ENCODE results near the gene DHX32.

The DHX32 gene

GRCh38 chr10:125817337-125817946 is 63.6 kb downstream of the DHX32 start:
- peaks cover 9% of the 10 kb centered on the region for H3K4me1 ChIP-seq (ENCODE audit: low read depth, poor library complexity, severe bottlenecking)
- H3K27ac ChIP-seq, result no peak overlapping the region
- no peaks in the 10 kb centered on the region for H3K27me3 ChIP-seq (ENCODE audit: insufficient read depth, low read depth)
- H3K9ac ChIP-seq, result no peak overlapping the region
- H2AFZ ChIP-seq (ENCODE audit: low read depth), result no peak overlapping the region
- peaks cover 5% of the 10 kb centered on the region; the same call in 1 of the 2 replicates for H3K79me2 ChIP-seq (ENCODE audit: insufficient read depth, low read depth)
- no peak overlapping the region for H3K4me2 ChIP-seq
- no peaks in the 10 kb centered on the region for H4K20me1 ChIP-seq (ENCODE audit: insufficient read depth)
- no peaks in the 10 kb centered on the region for H3K36me3 ChIP-seq (ENCODE audit: insufficient read depth)
- TF ChIP-seq, protein P1, sequence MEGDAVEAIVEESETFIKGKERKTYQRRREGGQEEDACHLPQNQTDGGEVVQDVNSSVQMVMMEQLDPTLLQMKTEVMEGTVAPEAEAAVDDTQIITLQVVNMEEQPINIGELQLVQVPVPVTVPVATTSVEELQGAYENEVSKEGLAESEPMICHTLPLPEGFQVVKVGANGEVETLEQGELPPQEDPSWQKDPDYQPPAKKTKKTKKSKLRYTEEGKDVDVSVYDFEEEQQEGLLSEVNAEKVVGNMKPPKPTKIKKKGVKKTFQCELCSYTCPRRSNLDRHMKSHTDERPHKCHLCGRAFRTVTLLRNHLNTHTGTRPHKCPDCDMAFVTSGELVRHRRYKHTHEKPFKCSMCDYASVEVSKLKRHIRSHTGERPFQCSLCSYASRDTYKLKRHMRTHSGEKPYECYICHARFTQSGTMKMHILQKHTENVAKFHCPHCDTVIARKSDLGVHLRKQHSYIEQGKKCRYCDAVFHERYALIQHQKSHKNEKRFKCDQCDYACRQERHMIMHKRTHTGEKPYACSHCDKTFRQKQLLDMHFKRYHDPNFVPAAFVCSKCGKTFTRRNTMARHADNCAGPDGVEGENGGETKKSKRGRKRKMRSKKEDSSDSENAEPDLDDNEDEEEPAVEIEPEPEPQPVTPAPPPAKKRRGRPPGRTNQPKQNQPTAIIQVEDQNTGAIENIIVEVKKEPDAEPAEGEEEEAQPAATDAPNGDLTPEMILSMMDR (conservative IDR thresholded peaks at IDR 0.05; ENCODE audit: low read depth, low read length), result no peak
- H3K4me3 ChIP-seq (IDR thresholded peaks at IDR 0.05; ENCODE audit: insufficient read depth, low read depth, low read length), result no peak overlapping the region

DNA sequence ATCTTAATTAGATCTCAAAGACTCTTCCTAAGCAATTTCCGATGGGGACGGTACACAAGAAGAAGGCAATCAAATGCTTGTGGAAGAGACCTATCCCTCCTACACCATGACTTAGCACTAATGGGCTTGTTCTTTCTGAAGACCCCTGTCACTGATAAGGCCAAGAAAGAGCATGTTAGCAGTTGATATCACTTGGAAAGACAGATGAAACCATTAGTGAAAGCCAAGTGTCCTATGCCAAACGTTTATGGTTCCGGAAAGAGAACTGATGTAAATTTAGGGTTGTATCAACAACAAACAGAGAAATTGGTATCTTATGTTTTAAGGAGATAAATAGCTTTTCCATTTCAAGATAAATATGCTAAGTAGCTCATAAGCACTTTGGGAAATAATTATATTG is 64.5 kb downstream of the DHX32 start:
- Histone ChIP-seq H3K9ac (no peak overlapping the region), H3K36me3 (ENCODE audit: insufficient read depth) (no peaks in the 10 kb centered on the region), H3K79me2 (ENCODE audit: insufficient read depth, low read depth) (no peaks in the 10 kb centered on the region), H4K20me1 (ENCODE audit: insufficient read depth) (no peaks in the 10 kb centered on the region), H3K4me1 (ENCODE audit: low read depth, poor library complexity, severe bottlenecking) (peaks cover 7% of the 10 kb centered on the region), H2AFZ (ENCODE audit: low read depth) (no peak overlapping the region), H3K4me3 (IDR thresholded peaks at IDR 0.05; ENCODE audit: insufficient read depth, low read depth, low read length) (no peak overlapping the region), H3K27ac (no peak overlapping the region), H3K4me2 (no peak overlapping the region), H3K27me3 (ENCODE audit: insufficient read depth, low read depth) (no peaks in the 10 kb centered on the region)
- TF ChIP-seq, protein P1 (conservative IDR thresholded peaks at IDR 0.05; ENCODE audit: low read depth, low read length), result no peak

- Histone ChIP-seq H3K79me2 (ENCODE audit: insufficient read depth, low read depth) (no peaks in the 10 kb centered on the region), H3K4me3 (IDR thresholded peaks at IDR 0.05; ENCODE audit: insufficient read depth, low read depth, low read length) (no peak overlapping the region), H3K27me3 (ENCODE audit: insufficient read depth, low read depth) (no peaks in the 10 kb centered on the region), H3K9ac (no peak overlapping the region), H3K36me3 (ENCODE audit: insufficient read depth) (no peaks in the 10 kb centered on the region), H3K27ac (no peak overlapping the region), H3K4me2 (no peak overlapping the region), H4K20me1 (ENCODE audit: insufficient read depth) (no peaks in the 10 kb centered on the region), H2AFZ (ENCODE audit: low read depth) (no peak overlapping the region), H3K4me1 (ENCODE audit: low read depth, poor library complexity, severe bottlenecking) (no peaks in the 10 kb centered on the region)
- TF ChIP-seq, protein P1 (conservative IDR thresholded peaks at IDR 0.05; ENCODE audit: low read depth, low read length), result no peak
Measured at GRCh38 chr10:125815764-125816163, 65.3 kb downstream of the DHX32 start.

DNA sequence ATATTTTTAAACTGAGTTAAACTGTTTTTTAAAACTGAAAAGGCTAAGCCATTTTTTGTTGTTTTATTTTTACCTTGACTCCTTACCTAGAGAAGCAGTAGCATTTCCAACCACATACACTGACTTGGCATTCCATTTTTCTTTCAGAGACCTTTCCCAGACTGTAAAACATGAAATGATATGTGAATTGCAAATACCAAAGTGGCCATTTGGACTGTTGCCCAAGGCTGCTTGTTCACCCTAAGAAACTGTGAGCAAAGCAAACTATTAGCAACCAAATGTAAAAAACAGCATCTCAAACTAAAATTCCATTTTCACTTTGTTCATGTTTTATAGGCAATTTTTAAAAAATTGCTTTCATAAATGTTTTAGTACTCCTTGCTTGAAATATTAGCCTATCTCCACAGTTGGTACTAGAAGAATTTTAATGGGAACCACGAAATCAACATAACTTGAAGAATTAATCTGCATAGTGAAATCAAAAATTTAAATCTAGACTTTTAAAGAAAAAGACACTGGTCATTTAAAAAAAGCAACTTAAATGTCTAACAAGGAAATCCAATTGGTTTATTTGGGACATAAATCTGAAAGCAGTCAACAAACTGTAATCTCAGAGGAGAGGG is 68.9 kb downstream of the DHX32 start:
- no peaks in the 10 kb centered on the region for H3K36me3 ChIP-seq (ENCODE audit: insufficient read depth)
- H4K20me1 ChIP-seq (ENCODE audit: insufficient read depth), result no peaks in the 10 kb centered on the region
- no peak overlapping the region for H3K9ac ChIP-seq
- no peak overlapping the region for H3K4me3 ChIP-seq (IDR thresholded peaks at IDR 0.05; ENCODE audit: insufficient read depth, low read depth, low read length)
- no peak overlapping the region for H3K4me2 ChIP-seq
- no peak overlapping the region for H2AFZ ChIP-seq (ENCODE audit: low read depth)
- H3K27me3 ChIP-seq (ENCODE audit: insufficient read depth, low read depth), result no peaks in the 10 kb centered on the region
- H3K4me1 ChIP-seq (ENCODE audit: low read depth, poor library complexity, severe bottlenecking), result no peaks in the 10 kb centered on the region
- no peaks in the 10 kb centered on the region for H3K79me2 ChIP-seq (ENCODE audit: insufficient read depth, low read depth)
- TF ChIP-seq, protein P1 (conservative IDR thresholded peaks at IDR 0.05; ENCODE audit: low read depth, low read length), result no peak
- H3K27ac ChIP-seq, result no peak overlapping the region
